Stimulated activated CD8-positive, alpha-beta memory T cell treated with anti-CD3 and anti-CD28 coated beads, Interleukin-4, amount 100 ng/mL, for 1 hour (primary cell): ENCODE measurements around the gene SIK2.
"Not testable (repeated sequence)": the region's sequence is repeated elsewhere in the genome, so short reads cannot be mapped to it uniquely, and the experiment has no call there.

Source experiments
- DNase-seq, 2 donors: peaks; one replicate each; pipeline ENCODE4 v3.0.0-alpha.2; 2020; ENCODE audit warnings: low read depth in 2 of 2, low spot score in 1 of 2

SIK2 gene

GRCh38 chr11:111696556-111696955 is 94.3 kb downstream of the SIK2 start:
- no peak for DNase-seq

DNA sequence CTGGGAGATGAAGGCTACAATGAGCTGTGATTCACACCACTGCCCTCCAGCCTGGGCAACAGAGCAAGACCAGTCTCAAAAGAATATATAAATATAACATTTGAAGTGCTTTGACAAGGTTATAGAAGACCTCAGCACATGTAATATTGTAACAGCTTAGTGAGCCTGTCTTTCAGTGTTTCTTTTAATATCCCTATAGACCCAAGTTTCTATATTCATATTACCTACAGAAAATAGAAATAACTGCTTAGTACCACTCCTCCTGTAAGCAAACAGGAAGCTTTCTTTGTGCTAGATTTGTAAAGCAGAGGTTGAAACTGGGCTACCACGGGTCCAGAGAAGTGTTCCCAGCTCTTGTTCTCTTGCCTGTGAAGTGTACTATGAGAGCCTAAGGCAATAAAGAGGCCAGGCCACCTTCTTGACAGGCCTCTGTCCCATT is 95.7 kb downstream of the SIK2 start:
- no peak for DNase-seq

DNA sequence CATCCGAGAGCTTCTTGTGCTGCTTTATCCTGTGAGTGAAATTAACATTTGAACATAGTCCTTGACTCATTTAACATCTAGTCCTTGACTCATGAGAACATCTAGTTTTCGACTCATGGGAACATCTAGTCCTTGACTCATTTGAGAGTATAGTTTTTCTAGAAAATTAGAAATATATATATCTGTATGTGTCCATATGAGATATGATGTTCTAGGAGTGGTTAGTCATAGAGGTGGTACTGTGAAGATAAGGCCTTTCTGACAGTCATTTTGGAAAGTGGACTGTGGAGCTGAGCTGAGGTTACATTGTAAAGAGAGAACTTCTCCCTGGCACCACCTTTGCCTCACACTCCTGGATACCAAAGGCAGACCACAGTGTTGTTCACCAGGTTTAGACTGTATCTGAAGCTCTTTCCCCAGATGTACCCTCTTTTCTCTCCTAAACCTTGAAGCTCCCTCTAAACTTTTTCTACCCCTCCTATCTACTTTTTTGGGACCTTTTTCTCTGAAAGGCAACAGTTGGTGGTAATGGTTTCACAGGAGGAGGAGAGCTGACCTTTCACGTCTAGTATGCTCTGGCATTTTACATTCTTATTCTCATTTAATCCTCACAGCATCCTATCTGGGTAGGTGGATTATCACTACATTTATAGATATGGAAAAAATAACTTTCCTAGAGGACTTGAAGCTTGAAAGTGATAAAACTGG is 96.8 kb downstream of the SIK2 start:
- no peak for DNase-seq

- DNase-seq, result no peak
Observed at GRCh38 chr11:111699579-111700156, 97.4 kb downstream of the SIK2 start.

DNA sequence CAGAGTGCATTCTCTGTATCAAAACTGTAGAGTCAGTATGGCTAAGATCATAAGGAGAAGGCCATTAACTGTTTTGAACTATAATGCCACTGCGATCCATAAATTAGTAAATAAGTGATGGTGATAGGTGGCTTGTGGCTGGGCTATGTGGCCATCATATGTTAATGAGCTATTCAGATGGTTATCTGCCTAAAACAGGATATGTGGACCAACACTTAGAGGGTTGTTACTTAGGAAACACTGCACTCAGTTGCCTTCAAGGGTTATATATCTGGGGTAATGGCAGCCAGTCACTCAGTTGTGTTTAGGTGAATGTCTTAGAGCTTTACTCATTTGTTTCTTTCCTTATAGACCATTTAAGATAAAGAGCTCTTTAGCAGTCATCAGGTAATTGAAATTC is 97.9 kb downstream of the SIK2 start:
- no peak for DNase-seq

DNA sequence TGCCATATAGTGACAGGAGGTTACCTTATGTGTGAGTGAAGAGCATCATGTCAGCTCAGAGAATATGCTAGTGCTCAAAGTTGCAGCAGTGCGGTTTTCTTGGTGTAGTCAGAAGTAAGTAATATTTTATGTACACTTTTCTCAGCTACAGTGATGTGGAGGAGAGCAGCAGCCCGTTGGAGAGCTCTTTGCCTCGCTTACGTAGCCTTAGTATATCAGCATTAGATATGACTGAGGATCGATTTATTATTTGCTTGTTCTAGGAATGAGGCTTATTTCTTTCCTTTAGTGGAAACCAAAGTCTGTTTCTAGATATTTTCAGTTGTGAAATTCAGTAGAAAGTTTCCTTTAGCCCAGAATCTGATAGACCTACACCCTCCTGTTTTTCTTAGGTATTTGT is 100.4 kb downstream of the SIK2 start:
- no peak for DNase-seq

- no peak for DNase-seq
Observed at GRCh38 chr11:111703576-111703975, 101.3 kb downstream of the SIK2 start.

DNA sequence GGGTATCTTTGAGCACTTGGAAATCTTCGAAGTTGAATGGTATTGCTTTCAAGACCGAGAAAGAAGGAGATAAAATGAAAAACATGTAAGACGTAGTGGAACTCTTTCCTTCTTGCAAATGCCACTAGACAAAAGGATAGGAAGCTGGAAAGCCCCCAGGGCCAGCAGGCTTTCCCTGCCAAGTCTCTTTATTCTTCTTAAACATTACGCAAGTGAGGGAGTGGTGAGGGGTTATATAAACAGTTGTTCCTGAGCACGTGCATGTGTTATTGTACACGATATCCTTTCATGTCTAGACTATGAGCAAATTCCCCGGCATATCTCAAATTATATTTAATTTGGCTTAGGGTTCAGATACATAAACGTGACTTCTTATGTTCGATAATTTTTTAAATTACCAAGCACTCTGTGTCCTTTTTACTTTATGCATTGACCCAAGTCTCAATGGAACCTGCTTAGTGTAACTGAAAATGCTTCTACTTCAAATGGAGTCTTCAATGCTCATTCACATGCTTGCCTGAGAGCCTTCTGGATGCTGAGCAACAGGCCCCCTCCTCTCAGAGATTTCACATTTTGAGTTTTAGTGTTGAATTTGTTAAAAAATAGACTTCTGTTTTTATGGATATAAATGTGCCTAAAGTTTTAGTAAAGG is 104.9 kb downstream of the SIK2 start:
- DNase-seq, result no peak

GRCh38 chr11:111707691-111708067 is 105.4 kb downstream of the SIK2 start:
- DNase-seq, result no peak

DNA sequence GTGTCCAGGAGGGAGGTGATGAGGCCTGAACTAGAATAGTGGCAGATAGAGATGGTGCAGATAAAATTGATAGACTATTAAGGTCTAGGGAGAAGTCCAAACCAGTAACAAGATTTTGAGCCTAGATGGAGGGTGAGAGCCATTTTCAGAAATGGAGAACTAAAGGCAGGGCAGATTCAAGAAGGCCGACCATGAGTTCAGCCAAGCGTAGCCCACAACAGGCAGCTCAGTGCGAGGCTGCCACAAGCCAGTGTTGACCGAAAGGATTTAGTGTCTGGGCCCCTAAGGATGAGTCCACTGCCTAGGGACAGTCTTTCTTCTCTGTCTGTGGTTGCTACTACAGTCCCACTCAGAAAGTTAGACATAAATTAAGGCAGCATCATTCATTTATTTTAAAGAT is 112.3 kb downstream of the SIK2 start:
- DNase-seq, result no peak

DNA sequence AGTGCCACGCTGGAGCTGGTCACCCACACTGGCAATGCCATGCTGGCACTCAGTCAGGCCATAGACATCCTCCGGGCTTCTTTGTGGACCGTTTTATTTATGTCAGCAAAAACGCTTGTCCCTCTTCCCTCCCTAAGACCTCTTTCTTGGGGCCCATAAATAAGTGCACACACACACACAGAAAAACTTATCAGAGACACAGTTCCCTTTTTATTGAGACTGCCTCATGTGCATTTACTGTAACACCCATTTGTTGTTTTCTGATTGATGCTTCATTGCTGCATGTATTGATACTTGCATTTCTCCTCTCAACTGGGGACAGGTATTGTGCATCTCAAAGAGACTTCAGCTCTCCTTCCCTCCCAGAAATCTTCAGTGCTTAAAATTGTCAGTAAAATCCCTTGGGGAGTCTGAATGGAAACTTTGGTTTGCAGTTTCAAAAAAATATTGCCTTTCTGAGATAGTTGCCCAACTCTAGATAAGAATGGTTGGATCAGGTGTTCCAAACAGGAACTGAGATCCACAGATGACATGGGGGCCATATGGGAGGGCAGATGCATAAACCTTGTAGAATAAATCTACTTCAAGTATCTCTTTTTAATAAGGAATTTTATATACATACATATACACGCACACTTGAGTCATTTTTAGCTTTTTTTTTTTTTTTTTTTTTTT is 113.0 kb downstream of the SIK2 start:
- no peak for DNase-seq

GRCh38 chr11:111717660-111718059 is 115.4 kb downstream of the SIK2 start:
- not testable (repeated sequence) for DNase-seq

DNA sequence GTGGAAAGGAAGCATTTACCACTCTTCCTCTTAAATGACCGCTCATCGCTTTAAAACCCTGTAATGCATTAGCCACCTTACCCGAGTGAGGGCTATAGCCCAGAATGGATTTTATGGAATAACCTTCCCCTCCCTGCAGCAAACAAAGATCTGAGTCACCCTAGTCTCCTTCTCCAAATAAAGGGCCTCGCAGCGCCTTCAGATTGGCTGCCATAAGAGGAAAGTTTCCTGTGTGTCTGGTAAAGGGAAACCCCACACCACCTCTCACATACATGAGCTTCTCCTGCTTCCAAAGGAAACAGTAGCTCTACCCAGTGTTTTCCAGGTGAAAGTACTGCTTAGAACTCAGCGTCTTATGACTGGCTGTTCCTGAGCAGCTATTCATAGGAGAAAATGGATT is 116.2 kb downstream of the SIK2 start:
- no peak for DNase-seq

DNA sequence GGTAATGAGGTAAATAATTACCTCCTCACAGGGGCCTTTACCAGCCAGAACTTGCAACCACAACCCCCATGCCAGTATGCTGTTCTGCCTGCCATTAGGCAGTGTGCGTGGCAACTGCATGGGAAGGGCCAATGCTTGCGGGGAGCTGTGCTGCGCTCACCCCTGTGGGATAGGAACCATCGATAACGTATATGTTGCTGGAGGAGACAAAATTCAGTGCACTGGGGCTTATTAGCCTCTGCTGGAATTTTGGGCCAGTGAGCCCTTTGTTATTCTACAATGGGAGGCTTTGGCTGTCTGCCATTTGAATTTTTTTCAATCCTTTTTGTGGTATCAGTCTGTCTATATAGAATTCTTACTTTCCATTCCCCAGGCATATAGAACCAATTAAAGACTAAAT is 116.6 kb downstream of the SIK2 start:
- no peak for DNase-seq

- DNase-seq, result no peak
Observed at GRCh38 chr11:111719379-111719778, 117.1 kb downstream of the SIK2 start.

DNA sequence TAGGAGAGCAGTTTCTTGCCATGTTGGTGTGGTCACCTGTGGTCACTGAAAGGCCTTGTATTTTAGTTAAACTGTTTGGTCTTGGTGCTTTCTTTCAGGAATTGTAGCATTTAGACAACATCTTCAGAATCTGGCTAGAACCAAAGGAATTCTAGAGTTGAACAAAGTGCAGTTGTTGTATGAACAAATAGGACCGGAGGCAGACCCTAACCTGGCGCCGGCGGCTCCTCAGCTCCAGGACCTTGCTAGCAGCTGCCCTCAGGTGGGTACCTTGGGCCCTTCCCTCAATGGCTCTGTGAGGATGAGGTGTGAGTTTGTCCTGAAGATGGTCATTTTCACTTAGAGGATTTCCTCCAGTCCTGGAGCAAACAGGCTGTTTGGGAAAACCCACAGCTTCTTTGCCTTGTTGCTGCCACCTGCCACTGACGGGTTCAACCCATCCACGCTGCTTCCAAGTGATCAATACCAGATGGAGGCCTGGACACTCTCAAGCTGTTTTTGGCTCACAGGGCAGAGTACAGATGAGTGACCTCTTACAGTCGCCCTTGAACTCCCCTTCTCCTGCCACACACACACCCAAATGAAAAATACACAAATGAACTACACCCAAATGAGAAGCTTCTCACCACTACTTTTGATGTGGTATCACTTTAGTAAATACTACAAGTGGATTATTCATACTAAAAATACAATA is 118.7 kb downstream of the SIK2 start:
- DNase-seq, result no peak

DNA sequence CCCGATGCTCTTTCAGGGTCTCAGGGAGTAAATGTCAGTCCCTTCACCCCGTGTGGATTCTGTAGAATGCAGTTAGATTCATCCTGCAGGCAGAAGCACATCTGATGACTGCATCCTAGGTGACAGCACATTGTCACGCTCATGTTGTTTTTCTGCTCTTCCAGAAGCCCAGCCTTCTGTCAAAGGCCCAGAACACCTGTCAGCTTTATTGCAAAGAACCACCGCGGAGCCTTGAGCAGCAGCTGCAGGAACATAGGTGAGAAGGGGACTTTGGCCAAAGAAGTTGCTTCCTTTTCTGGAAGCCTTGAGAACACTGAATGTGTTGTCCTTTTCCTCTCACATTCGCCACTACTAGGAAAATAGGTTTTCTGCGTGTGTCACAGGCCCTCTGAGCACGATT is 120.3 kb downstream of the SIK2 start:
- DNase-seq, result no peak

- DNase-seq, result no peak
Observed at GRCh38 chr11:111723595-111723994, 121.3 kb downstream of the SIK2 start.

- no peak for DNase-seq
Observed at GRCh38 chr11:111724615-111725129, 122.4 kb downstream of the SIK2 start.

- no peak for DNase-seq
Observed at GRCh38 chr11:111725621-111726020, 123.4 kb downstream of the SIK2 start.

DNA sequence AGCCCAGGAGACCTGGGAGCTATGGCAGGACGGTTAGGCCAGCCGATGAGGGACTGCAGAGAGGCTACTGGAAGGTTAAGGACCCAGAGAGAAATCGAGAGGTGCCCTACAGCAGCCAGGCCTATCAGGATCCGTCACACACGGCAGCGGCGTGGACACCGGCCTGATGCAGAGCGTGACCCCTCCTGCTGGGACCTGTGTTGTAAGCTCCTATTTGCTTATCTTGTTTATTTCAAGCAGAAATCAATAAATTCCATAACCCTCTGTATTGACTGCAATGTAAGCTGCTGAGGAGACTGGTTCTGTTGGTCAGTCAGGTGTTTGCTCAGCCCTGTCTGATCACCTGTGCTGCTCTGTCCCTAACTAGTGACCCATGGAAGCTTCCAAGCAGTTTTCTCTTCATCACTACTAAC is 124.1 kb downstream of the SIK2 start:
- no peak for DNase-seq
